Activated T-cell treated with anti-CD3 and anti-CD28 coated beads, Interleukin-2, amount 50 U/mL, for 4 hours (primary cell): ENCODE data around the gene MAGEB4. TPM values are rescaled to one million over a fixed set of nuclear protein-coding genes. Genes with fewer than 3 reads are reported as not detected.

Experiments
- ATAC-seq, 2 donors: fragments of 200-7000 bp; cut with Tn5 transposase; one replicate each; pipeline ENCODE4 v1.10.0; 2021
- DNase-seq: peaks from one replicate; pipeline ENCODE4 v3.0.0-alpha.2; 2020
- H3K27me3 Mint-ChIP-seq: one replicate; pipeline ENCODE4 v1.8.0; 2021; ENCODE audit warnings: low read depth, mixed read lengths
- H3K36me3 Mint-ChIP-seq: one replicate; pipeline ENCODE4 v1.8.0; 2022; ENCODE audit warnings: mixed read lengths; ENCODE audit not compliant: insufficient read depth
- H3K4me1 Mint-ChIP-seq: one replicate; pipeline ENCODE4 v1.8.0; 2021; ENCODE audit warnings: low read depth, mixed read lengths
- H3K4me3 Mint-ChIP-seq: one replicate; pipeline ENCODE4 v1.8.0; 2021; ENCODE audit warnings: mild to moderate bottlenecking, moderate library complexity, mixed read lengths
- H3K9me3 Mint-ChIP-seq: one replicate; pipeline ENCODE4 v1.8.0; 2021; ENCODE audit warnings: mixed read lengths
- total RNA-seq, 3 donors: library from RNA; stranded (reverse); gene quantifications; one replicate each; pipeline ENCODE4 v1.2.1, GENCODE V29; 2021

Gene MAGEB4
- total RNA-seq, 3 donors from 2014 or later, result not detected

GRCh38 chrX:30261012-30261411, 19.2 kb downstream of the MAGEB4 start:
- no peak overlapping the region for H3K4me3 Mint-ChIP-seq
- H3K27me3 Mint-ChIP-seq, result no peaks in the 10 kb centered on the region
- no peaks in the 10 kb centered on the region for H3K4me1 Mint-ChIP-seq
- H3K9me3 Mint-ChIP-seq, result no peaks in the 10 kb centered on the region
- ATAC-seq (no peak), DNase-seq (no peak)
- no peaks in the 10 kb centered on the region for H3K36me3 Mint-ChIP-seq

- no peak overlapping the region for H3K4me3 Mint-ChIP-seq
- H3K4me1 Mint-ChIP-seq, result no peaks in the 10 kb centered on the region
- no peak for DNase-seq
- no peaks in the 10 kb centered on the region for H3K27me3 Mint-ChIP-seq
- H3K9me3 Mint-ChIP-seq, result no peaks in the 10 kb centered on the region
- H3K36me3 Mint-ChIP-seq, result no peaks in the 10 kb centered on the region
- ATAC-seq, result no peak
Measured at GRCh38 chrX:30262763-30263162, 21.0 kb downstream of the MAGEB4 start.

- ATAC-seq (no peak), DNase-seq (no peak)
- no peak overlapping the region for H3K4me3 Mint-ChIP-seq
- no peaks in the 10 kb centered on the region for H3K4me1 Mint-ChIP-seq
- H3K36me3 Mint-ChIP-seq, result no peaks in the 10 kb centered on the region
- H3K9me3 Mint-ChIP-seq, result no peaks in the 10 kb centered on the region
- no peaks in the 10 kb centered on the region for H3K27me3 Mint-ChIP-seq
Measured at GRCh38 chrX:30270639-30271038, 28.8 kb downstream of the MAGEB4 start.

- Mint-ChIP-seq H3K4me3 (no peak overlapping the region), H3K36me3 (no peaks in the 10 kb centered on the region), H3K4me1 (peaks cover 2% of the 10 kb centered on the region), H3K27me3 (no peaks in the 10 kb centered on the region), H3K9me3 (no peaks in the 10 kb centered on the region)
- DNase-seq, result no peak
- no peak for ATAC-seq
Measured at GRCh38 chrX:30275498-30275897, 33.7 kb downstream of the MAGEB4 start.

GRCh38 chrX:30278365-30278764, 36.6 kb downstream of the MAGEB4 start:
- Mint-ChIP-seq H3K9me3 (no peaks in the 10 kb centered on the region), H3K4me3 (no peak overlapping the region), H3K27me3 (no peaks in the 10 kb centered on the region), H3K4me1 (peaks cover 2% of the 10 kb centered on the region), H3K36me3 (no peaks in the 10 kb centered on the region)
- no peak for ATAC-seq
- DNase-seq, result no peak

GRCh38 chrX:30280428-30280827, 38.6 kb downstream of the MAGEB4 start:
- Mint-ChIP-seq H3K36me3 (no peaks in the 10 kb centered on the region), H3K9me3 (no peaks in the 10 kb centered on the region), H3K4me1 (peaks cover 2% of the 10 kb centered on the region), H3K27me3 (no peaks in the 10 kb centered on the region), H3K4me3 (no peak overlapping the region)
- ATAC-seq (no peak), DNase-seq (no peak)

GRCh38 chrX:30282527-30282926, 40.7 kb downstream of the MAGEB4 start:
- Mint-ChIP-seq H3K27me3 (no peaks in the 10 kb centered on the region), H3K9me3 (no peaks in the 10 kb centered on the region), H3K36me3 (no peaks in the 10 kb centered on the region), H3K4me1 (peaks cover 2% of the 10 kb centered on the region), H3K4me3 (no peak overlapping the region)
- ATAC-seq (no peak), DNase-seq (no peak)

- ATAC-seq (no peak), DNase-seq (no peak)
- no peaks in the 10 kb centered on the region for H3K36me3 Mint-ChIP-seq
- H3K9me3 Mint-ChIP-seq, result no peaks in the 10 kb centered on the region
- H3K4me1 Mint-ChIP-seq, result peaks cover 2% of the 10 kb centered on the region
- H3K27me3 Mint-ChIP-seq, result no peaks in the 10 kb centered on the region
- H3K4me3 Mint-ChIP-seq, result no peak overlapping the region
Measured at GRCh38 chrX:30283456-30284200, 41.8 kb downstream of the MAGEB4 start.

Other genes starting within 250 kb of the MAGEB4 start
- gene MAGEB2, start 26.4 kb upstream of the MAGEB4 start, total RNA-seq, result under 1 TPM in 1 of 3 donors, not detected in 2; 0.42 TPM
- not detected for gene MAGEB3, start 11.3 kb upstream of the MAGEB4 start, total RNA-seq
- not detected for gene MAGEB1, start 5.1 kb downstream of the MAGEB4 start, total RNA-seq
- gene NR0B1, start 67.4 kb downstream of the MAGEB4 start, total RNA-seq, result not detected